Liver (tissue), 9 donors: ENCODE measurements around the gene DAND5. TPM values are rescaled to one million over a fixed set of nuclear protein-coding genes. Genes with fewer than 3 reads are reported as not detected.
"Not testable (repeated sequence)": the region's sequence is repeated elsewhere in the genome, so short reads cannot be mapped to it uniquely, and the experiment has no call there.

Source experiments
- DNase-seq: peaks from one replicate; pipeline ENCODE4 v3.0.0-alpha.2; 2017; ENCODE audit warnings: low spot score
- H3K27ac ChIP-seq, 2 donors: one replicate each; pipeline ENCODE4 v1.7.0; 2013; ENCODE audit warnings: inconsistent platforms in 2 of 2, low read length in 2 of 2, control low read depth in 1 of 2, low read depth in 1 of 2, mild to moderate bottlenecking in 1 of 2
- H3K27me3 ChIP-seq, 4 donors: one replicate each; pipeline versions ENCODE4 v1.6.1 to v1.7.0; 2013; ENCODE audit warnings: low read length in 3 of 4, inconsistent platforms in 1 of 4, mild to moderate bottlenecking in 1 of 4, moderate library complexity in 1 of 4; ENCODE audit not compliant: control insufficient read depth in 4 of 4, insufficient read depth in 4 of 4
- H3K36me3 ChIP-seq, 4 donors: one replicate each; pipeline versions ENCODE4 v1.6.1 to v1.7.0; 2013; ENCODE audit warnings: low read length in 3 of 4, mild to moderate bottlenecking in 3 of 4, low read depth in 1 of 4, moderate library complexity in 1 of 4; ENCODE audit not compliant: control insufficient read depth in 4 of 4, insufficient read depth in 3 of 4
- H3K4me1 ChIP-seq, 4 donors: one replicate each; pipeline versions ENCODE4 v1.6.1 to v1.7.0; 2013; ENCODE audit warnings: low read length in 3 of 4, mild to moderate bottlenecking in 3 of 4, moderate library complexity in 1 of 4; ENCODE audit not compliant: control insufficient read depth in 4 of 4, insufficient read depth in 4 of 4
- H3K4me3 ChIP-seq, 3 donors: one replicate each; pipeline versions ENCODE4 v1.6.1 to v1.7.0; 2013; ENCODE audit warnings: low read length in 3 of 3, control low read depth in 1 of 3, low read depth in 1 of 3, mild to moderate bottlenecking in 1 of 3
- H3K9ac ChIP-seq, 2 donors: one replicate each; pipeline ENCODE4 v1.7.0; 2013; ENCODE audit warnings: low read length in 2 of 2, mild to moderate bottlenecking in 2 of 2, moderate library complexity in 2 of 2, control low read depth in 1 of 2, low read depth in 1 of 2
- H3K9me3 ChIP-seq, 4 donors: one replicate each; pipeline versions ENCODE4 v1.6.1 to v1.7.0; 2013; ENCODE audit warnings: low read length in 3 of 4; ENCODE audit not compliant: control insufficient read depth in 4 of 4
- EGR1 ChIP-seq, 2 donors: IDR thresholded peaks; 2 replicates each; pipeline ENCODE4 v1.6.1; 2016 to 2018; ENCODE audit warnings: antibody characterized with exemption in 2 of 2, low read depth in 2 of 2
- GABPA ChIP-seq, 2 donors: IDR thresholded peaks in 1 of 2; conservative IDR thresholded peaks in 1 of 2; 2 replicates each; pipeline ENCODE4 v1.6.1; 2016; ENCODE audit warnings: antibody characterized with exemption in 2 of 2, mild to moderate bottlenecking in 1 of 2, moderate library complexity in 1 of 2
- HNF4G ChIP-seq: IDR thresholded peaks from 2 replicates; pipeline ENCODE4 v1.6.1; 2016; ENCODE audit warnings: antibody characterized with exemption
- JUND ChIP-seq, 2 donors: IDR thresholded peaks; 2 replicates each; pipeline ENCODE4 v1.6.1; 2016; ENCODE audit warnings: antibody characterized with exemption in 2 of 2
- SP1 ChIP-seq: IDR thresholded peaks from 2 replicates; pipeline ENCODE4 v1.6.1; 2018; ENCODE audit warnings: antibody characterized with exemption, mild to moderate bottlenecking
- whole genome bisulfite sequencing: extraction: QIAGEN DNeasy Blood & Tissue Kit; methylation state at CpG from one replicate; pipeline ENCODE4 v1.1.7; 2013; 5-methylcytosine and 5-hydroxymethylcytosine counted together
- polyA plus RNA-seq, 2 donors: library from polyadenylated mRNA; stranded (reverse) in 1 of 2; unstranded in 1 of 2; fragments of 200-250 nt in 1 of 2; fragments of >200 nt in 1 of 2; fragmentation: Nextera tagmentation in 1 of 2; extraction: Ambion mirVana in 1 of 2; gene quantifications; one replicate each; pipeline versions ENCODE4 v1.2.1 to v1.2.3, GENCODE V29; 2013 to 2015
- total RNA-seq, 2 donors: library from RNA; depleted of rRNA; stranded (reverse); fragments of >200 nt; gene quantifications; one replicate each; pipeline ENCODE4 v1.2.3, GENCODE V29; 2014
- TF ChIP-seq, protein P1 (sequence below): IDR thresholded peaks from 2 replicates; pipeline ENCODE4 v1.6.1; 2016; ENCODE audit warnings: antibody characterized with exemption, mild to moderate bottlenecking
- TF ChIP-seq, protein P2 (sequence below): IDR thresholded peaks from 2 replicates; pipeline ENCODE4 v1.6.1; 2016; ENCODE audit warnings: antibody characterized with exemption
- donor health status: healthy.
- donor health status: healthy.
- donor health status: healthy.
- donor health status: healthy.
- donor health status: healthy.

The DAND5 gene
- total and polyA plus RNA-seq, 4 donors: 0.23 TPM; not detected in 3

- no peak for TF ChIP-seq JUND (IDR thresholded peaks at IDR 0.05)
- no peak for TF ChIP-seq HNF4G
- no peak for TF ChIP-seq GABPA (IDR thresholded peaks at IDR 0.05 in 1 of 2, conservative IDR thresholded peaks at IDR 0.05 in 1 of 2)
- no peak for TF ChIP-seq EGR1 (IDR thresholded peaks at IDR 0.05; ENCODE audit: low read depth in 2 of 2)
Measured at GRCh38 chr19:12956446-12957388, 12.7 kb upstream of the DAND5 start, which contains the start of gene GADD45GIP1 (continued).

- Histone ChIP-seq H3K4me1 (peaks cover 5 to 18% (median 14%) of the 10 kb centered on the region in 4 donors), H3K4me3 (peak overlapping the region; percentile 51 to 99 (median 85)), H3K27ac (peak overlapping the region; percentile 80 to 89), H3K9ac (peak overlapping the region in 1 of 2 donors; percentile 85)
- H3K27me3 ChIP-seq, DNase-seq, H3K36me3 ChIP-seq, H3K9me3 ChIP-seq: not testable (repeated sequence)
- TF ChIP-seq, protein P1, sequence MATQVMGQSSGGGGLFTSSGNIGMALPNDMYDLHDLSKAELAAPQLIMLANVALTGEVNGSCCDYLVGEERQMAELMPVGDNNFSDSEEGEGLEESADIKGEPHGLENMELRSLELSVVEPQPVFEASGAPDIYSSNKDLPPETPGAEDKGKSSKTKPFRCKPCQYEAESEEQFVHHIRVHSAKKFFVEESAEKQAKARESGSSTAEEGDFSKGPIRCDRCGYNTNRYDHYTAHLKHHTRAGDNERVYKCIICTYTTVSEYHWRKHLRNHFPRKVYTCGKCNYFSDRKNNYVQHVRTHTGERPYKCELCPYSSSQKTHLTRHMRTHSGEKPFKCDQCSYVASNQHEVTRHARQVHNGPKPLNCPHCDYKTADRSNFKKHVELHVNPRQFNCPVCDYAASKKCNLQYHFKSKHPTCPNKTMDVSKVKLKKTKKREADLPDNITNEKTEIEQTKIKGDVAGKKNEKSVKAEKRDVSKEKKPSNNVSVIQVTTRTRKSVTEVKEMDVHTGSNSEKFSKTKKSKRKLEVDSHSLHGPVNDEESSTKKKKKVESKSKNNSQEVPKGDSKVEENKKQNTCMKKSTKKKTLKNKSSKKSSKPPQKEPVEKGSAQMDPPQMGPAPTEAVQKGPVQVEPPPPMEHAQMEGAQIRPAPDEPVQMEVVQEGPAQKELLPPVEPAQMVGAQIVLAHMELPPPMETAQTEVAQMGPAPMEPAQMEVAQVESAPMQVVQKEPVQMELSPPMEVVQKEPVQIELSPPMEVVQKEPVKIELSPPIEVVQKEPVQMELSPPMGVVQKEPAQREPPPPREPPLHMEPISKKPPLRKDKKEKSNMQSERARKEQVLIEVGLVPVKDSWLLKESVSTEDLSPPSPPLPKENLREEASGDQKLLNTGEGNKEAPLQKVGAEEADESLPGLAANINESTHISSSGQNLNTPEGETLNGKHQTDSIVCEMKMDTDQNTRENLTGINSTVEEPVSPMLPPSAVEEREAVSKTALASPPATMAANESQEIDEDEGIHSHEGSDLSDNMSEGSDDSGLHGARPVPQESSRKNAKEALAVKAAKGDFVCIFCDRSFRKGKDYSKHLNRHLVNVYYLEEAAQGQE: peak; percentile 7
- WGBS: 36% methylated on average over 31 of the region's 31 CpGs
Measured at GRCh38 chr19:12957389-12957952, 11.9 kb upstream of the DAND5 start.

DNA sequence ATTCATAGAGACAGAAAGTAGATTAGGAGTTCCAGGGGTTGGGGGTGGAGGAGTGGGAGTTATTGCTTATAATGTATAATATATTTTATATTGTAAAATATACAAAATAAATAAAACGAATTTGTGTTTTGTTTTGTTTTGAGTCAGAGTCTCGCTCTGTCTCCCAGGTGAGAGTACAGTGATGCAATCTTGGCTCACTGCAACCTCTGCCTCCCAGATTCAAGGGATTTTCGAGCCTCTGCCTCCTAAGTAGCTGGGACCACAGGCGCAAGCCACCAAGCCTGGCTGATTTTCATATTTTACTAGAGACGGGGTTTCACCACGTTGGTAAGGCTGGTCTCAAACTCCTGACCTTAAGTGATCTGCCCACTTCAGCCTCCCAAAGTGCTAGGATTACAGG is 9.9 kb upstream of the DAND5 start:
- no peak for DNase-seq
- Histone ChIP-seq H3K9me3 (no peaks in the 10 kb centered on the region), H3K27ac (no peak overlapping the region), H3K4me3 (no peak overlapping the region), H3K27me3 (no peaks in the 10 kb centered on the region), H3K4me1 (peaks cover 5 to 13% (median 11%) of the 10 kb centered on the region in 4 donors), H3K36me3 (peaks cover 0 to 2% (median 0%) of the 10 kb centered on the region in 4 donors), H3K9ac (no peak overlapping the region)
- TF ChIP-seq JUND (IDR thresholded peaks at IDR 0.05) (no peak), SP1 (no peak)
- TF ChIP-seq, protein P2, sequence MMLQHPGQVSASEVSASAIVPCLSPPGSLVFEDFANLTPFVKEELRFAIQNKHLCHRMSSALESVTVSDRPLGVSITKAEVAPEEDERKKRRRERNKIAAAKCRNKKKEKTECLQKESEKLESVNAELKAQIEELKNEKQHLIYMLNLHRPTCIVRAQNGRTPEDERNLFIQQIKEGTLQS: peak; percentile 23
- 51% methylated on average over 6 of the region's 6 CpGs for WGBS
